ENCODE data around the gene GALNT9.
"Not testable (repeated sequence)": the region's sequence is repeated elsewhere in the genome, so short reads cannot be mapped to it uniquely, and the experiment has no call there.

GALNT9 gene

GRCh38 chr12:132247718-132248452 lies 81.5 kb downstream of the GALNT9 start:
- DNase-seq = no peak

- DNase-seq = no peak
Measured at GRCh38 chr12:132246997-132247717, 82.2 kb downstream of the GALNT9 start.

DNA sequence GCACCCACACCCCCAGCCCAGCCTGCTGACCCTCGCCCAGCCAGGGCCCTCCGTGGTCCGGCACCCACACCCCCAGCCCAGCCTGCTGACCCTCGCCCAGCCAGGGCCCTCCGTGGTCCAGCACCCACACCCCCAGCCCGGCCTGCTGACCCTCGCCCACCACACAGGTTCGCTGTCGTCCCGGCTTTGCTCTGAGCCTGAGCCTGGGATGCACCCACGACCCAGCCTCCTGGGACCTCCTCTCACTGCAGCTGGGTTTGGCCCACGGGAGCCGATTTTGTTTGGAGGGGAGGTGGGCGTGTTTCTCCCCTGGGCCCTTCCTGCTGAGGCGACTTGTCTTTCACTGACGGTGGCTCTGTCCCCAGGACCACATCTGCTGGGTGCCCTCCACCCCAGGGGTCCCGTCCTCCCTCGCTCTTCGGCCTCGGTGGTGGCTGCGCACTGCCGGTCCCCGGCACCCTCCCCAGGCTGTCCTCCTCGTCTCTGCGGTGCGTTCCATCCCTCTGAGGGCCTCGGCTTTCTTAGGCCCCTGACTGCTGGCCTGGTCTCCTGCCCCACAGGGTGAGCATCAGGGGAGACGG lies 83.8 kb downstream of the GALNT9 start:
- no peak for DNase-seq

DNA sequence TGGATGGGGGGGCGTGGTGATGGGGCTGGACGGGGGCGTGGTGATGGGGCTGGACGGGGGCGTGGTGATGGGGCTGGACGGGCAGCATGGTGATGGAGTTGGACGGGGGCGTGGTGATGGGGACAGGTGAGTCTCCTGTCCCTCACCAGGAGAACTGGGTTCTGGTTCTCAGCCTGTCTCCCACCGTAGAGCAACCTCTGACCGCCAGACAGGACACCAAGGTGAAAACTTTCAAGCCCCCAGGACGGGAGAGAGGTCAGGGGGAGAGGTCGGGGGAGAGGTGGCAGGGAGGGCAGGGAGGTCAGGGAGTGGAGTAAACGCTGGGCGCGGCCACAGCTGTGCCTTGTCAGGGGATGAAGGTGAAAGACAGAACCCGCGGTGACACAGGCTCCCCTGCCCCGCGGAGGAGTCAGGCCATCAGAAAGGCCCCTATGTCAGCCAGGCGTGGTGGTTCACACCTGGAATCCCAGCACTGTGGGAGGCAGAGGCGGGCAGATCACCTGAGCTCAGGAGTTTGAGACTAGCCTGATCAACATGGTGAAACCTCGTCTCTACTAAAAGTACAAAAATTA lies 84.6 kb downstream of the GALNT9 start:
- DNase-seq = no peak

- DNase-seq = no peak
Measured at GRCh38 chr12:132243596-132244310, 85.6 kb downstream of the GALNT9 start.

DNA sequence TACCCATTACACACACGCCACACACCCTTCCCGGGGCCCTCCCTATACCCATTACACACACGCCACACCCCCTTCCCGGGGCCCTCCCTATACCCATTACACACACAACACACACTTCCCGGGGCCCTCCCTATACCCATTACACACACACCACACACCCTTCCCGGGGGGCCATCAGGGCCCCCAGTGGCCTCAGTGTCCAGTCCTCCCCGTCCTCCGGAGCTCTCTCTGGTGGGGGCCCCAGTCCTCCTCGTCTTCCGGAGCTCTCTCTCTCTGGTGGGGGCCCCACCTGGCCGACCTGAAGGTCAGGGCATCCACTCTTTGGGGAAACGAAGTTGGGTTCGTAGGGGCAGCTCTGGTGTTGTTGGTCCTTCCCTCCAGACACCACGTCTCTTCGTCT lies 86.2 kb downstream of the GALNT9 start:
- not testable (repeated sequence) for DNase-seq

- not testable (repeated sequence) for DNase-seq
Measured at GRCh38 chr12:132240669-132241007, 88.8 kb downstream of the GALNT9 start.

- no peak for DNase-seq
Measured at GRCh38 chr12:132239796-132240668, 89.4 kb downstream of the GALNT9 start.

DNA sequence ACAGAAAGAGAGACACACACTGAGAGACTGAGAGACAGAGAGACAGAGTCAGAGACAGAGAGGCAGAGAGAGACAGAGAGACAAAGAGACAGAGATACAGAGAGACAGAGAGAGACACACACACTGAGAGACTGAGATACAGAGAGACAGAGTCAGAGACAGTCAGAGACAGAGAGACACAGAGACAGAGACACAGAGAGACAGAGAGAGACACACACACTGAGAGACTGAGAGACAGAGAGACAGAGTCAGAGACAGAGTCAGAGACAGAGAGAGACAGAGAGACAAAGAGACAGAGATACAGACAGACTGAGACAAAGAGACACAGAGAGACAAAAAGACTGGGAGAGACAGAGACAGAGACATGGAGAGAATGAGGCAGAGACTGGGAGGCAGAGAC lies 90.0 kb downstream of the GALNT9 start:
- no peak for DNase-seq

DNA sequence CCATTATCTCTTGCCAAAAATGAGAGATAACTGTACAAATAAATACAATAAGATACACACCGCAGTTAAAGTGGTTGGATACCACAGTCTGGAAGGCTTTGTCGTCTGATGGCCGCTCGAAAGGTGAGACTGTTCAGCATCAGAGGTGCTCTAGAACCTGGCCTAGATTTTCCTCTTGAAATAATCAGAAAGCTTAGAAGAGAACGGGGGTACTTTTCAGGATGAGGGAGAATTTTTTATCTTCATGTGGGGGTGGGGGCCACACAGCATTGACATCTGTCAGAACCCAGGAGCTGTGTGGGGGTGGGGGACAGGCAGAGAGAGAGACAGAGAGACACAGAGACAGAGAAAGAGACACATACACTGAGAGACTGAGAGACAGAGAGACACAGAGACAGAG lies 90.5 kb downstream of the GALNT9 start:
- no peak for DNase-seq

- no peak for DNase-seq
Measured at GRCh38 chr12:132238488-132238854, 90.9 kb downstream of the GALNT9 start.

DNA sequence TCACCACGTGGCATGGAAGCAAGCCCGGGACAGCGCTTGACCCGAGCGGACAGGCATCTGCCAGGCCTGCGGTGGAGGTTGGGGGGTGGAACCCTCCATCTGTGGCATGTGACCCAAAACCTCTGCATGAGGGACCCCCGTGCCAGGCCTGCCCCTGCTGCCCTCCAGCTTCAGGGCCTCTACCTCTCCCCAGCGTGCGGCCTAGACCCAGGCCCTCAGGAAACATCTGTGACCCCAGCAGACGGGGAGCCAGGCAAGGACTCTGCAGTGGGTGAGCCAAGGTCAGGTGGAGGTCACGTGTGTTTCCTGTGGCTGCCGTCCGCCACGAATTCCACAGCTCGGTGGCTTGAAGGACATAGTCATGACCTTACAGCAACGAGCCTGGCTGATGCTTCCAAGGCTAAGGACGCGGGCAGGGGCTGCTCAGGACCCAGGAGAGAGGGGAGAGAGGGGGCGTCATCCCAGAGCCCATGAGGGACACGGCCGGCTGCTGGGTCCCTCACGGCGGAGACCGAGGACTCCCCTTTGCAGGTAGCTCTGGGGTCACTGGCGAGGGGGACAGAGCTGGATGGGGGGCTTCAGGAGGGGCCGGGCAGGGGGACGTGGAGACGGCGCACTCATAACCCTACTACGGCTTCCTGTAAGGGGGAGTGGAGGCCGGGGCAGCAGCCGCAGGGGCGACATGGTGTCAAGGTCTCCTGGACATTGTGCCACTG lies 91.5 kb downstream of the GALNT9 start:
- DNase-seq = no peak

- no peak for DNase-seq
Measured at GRCh38 chr12:132236930-132237771, 92.2 kb downstream of the GALNT9 start.

DNA sequence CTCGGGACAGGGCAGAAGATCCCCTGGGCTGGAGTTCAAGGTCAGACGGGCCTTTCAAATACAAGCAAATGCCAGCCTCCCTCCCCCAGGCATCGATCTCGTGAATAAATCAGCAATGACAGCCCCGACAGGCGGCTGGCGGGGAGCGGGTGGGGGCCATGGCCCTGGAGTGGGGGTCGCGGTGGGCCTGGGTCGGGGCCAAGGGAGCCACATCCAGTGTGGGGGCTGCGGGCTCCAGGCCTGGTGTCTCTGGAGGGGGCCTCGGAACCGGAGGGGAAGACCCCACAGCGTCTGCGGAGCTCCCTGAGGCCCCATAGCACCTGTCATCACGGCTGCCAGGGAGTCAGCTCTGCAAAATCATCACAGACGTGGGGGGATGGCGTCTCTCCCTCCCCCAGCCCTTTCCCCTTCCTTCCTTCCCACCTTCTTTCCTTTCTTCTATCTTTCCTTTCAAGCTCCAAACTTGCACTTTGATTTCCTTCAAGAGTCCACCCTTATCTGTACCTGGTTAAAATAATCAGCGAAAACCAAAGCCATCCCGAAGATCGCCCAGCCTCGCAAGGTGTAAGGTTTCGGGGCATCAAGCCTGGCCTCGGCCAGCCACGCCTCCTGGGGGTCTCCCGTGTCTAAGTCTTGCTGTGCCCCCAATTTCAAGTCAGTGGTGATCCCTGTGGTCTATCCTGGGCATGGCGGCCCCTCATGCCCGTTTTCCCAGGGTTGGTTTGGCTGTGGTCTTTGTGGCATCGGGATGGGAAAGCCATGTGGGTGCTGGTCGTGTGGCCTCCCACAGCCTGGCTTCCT lies 93.1 kb downstream of the GALNT9 start:
- DNase-seq = no peak

GRCh38 chr12:132235116-132235820 lies 94.1 kb downstream of the GALNT9 start:
- DNase-seq = no peak

- no peak for DNase-seq
Measured at GRCh38 chr12:132230381-132230780, 99.0 kb downstream of the GALNT9 start.

DNA sequence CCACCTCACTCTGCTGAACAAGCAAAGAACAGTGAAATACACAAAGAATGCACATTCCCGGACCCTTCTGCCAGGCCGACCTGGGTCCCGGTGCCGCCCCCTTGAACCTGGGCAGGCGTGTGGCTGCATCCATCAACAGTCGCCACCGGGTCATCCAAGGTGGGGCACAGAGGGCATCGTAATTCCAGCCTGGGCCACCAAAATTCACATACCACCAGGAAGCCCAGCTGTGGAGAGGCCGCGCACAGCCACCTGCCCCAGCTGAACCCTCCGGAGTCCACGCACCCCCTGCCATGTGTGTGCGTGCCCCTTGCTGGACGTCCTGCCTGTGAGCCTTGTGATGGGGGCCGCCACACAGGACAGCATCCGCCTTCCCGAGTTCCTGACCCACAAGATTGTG lies 99.5 kb downstream of the GALNT9 start:
- no peak for DNase-seq

GRCh38 chr12:132229193-132229760 lies 100.1 kb downstream of the GALNT9 start:
- no peak for DNase-seq

Measured in NCI-H187 (cell line).